HG03045 (cell line): ENCODE measurements around the gene AP1S1.
A peak's percentile ranks its signal among the peaks of the same experiment; 100 is the strongest.
"Not testable (repeated sequence)": the region's sequence is repeated elsewhere in the genome, so short reads cannot be mapped to it uniquely, and the experiment has no call there.

ENCODE experiments used
- ATAC-seq: cut with Tn5 transposase; IDR thresholded peaks from one replicate; pipeline ENCODE4 v1.9.1; 2021; ENCODE audit warnings: mild to moderate bottlenecking, moderate library complexity; ENCODE audit not compliant: unreplicated experiment

AP1S1 gene

DNA sequence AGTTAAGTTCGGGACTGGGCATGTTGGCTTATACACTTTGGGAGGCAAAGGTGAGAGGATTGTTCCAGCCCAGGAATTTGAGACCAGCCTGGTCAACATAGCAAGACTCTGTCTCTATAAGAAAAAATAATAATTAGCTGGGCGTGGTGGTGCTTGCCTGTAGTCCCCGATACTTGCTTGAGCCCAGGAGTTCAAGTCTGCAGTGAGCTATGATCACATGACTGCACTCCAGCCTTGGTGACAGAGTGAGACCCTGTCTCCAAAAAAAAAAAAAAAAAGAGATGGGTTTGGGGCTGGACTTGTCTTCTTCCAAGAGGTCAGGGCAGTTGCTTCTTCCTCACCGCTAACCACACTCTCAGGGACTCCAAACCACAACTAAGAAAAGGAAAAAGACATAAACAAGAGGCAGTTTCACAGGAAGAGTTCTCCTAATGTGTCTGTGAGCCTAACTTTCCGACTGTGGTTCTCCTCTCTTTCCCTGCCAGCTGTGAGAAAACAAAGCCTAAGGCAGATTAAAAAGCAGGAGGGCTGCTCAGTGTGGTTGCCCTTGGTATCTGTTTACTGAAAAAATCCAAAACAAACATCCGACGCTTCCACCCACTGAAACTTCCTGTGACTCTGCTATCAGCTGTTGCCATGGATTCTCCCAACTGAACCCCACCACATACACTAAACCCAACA is 29.8 kb upstream of the AP1S1 start:
- ATAC-seq: no peak

DNA sequence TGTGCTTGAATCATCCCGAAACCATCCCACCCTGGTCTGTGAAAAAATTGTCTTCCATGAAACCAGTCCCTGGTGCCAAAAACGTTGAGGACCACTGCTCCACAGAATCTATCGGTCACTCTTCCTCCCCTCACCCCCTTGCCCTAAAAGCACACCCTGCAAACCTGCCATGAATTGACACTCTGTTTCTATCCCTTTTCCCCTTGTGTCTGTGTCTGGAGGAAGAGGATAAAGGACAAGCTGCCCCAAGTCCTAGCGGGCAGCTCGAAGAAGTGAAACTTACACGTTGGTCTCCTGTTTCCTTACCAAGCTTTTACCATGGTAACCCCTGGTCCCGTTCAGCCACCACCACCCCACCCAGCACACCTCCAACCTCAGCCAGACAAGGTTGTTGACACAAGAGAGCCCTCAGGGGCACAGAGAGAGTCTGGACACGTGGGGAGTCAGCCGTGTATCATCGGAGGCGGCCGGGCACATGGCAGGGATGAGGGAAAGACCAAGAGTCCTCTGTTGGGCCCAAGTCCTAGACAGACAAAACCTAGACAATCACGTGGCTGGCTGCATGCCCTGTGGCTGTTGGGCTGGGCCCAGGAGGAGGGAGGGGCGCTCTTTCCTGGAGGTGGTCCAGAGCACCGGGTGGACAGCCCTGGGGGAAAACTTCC is 28.2 kb upstream of the AP1S1 start:
- ATAC-seq: no peak

- no peak for ATAC-seq
Observed at GRCh38 chr7:101126651-101127459, 27.4 kb upstream of the AP1S1 start, which contains the start of gene SERPINE1. TSS of gene SERPINE1 (plus strand) at chr7:101127104. CDS start at chr7:101128394, 1,290 bp downstream.

DNA sequence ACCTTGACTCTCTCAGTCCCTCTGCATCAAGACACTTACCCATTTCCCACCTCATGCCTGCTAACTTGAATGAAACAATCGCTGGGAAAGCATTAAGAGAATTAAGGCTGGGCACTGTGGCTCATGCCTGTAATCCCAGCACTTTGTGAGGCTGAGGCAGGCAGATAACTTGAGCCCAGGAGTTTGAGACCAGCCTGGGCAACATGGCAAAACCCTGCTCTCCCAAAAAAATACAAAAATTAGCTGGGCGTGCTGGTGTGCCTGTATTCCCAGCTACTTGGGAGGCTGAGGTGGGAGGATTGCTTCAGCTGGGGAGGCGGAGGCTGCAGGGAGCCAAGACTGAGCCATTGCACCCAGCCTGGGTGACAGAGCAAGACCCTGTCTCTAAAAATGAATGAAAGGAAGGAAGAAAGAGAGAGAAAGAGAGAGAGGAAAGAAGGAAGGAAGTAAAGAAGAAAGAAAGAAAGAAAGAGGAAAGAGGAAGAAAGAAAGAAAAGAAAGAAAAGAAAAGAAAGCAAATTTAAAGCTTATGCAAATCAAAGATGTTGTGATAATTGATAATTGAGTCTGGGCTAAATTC is 26.7 kb upstream of the AP1S1 start:
- ATAC-seq: no peak

DNA sequence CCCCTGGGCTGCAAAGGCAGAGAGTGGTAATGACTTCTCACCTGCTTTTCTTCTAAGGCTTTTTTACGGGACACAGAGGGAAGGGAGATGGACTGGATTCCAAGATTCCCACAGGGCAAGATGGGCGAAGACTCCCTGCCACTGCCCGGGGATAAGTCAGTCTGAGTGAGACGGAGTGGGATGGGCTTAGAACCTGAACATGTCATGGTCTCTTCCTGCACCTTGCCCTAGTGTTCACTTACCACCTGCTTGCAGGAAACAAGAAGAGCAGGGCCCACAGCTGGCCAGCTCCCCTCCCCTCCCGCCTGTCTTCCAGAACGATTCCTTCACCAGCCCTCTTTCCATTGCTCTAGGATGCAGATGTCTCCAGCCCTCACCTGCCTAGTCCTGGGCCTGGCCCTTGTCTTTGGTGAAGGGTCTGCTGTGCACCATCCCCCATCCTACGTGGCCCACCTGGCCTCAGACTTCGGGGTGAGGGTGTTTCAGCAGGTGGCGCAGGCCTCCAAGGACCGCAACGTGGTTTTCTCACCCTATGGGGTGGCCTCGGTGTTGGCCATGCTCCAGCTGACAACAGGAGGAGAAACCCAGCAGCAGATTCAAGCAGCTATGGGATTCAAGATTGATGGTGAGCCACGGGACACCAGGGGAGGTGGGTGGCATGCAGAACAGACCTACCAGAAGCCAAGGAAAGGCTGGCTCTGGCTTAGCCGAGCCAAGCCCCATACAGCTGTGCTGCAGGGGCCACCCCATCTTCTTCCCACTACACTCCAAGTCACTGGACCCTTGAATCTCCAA is 26.0 kb upstream of the AP1S1 start:
- ATAC-seq: no peak

DNA sequence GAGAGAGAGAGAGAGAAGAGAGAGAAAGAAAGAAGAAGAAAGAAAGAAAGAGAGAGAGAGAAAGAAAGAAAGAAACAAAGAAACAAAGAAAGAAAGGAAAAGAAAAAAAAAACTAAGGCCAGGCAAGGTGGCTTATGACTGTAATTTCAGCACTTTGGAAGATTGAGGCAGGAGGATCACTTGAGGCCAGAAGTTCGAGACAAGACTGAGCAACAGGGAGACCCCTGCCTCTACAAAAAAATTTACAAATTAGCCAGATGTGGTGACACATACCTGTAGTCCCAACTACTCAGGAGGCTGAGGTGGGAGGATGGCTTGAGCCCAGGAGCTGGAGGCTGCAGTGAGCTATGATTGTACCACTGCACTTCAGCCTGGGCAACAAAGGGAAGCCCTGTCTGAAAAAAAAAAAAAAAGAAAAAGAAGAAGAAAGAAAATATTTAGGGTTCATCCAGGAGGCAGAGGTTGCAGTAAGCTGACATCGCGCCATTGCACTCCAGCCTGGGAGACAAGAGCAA is 24.6 kb upstream of the AP1S1 start:
- no peak for ATAC-seq

- ATAC-seq: not testable (repeated sequence)
Observed at GRCh38 chr7:101132626-101133600, 21.4 kb upstream of the AP1S1 start.

- no peak for ATAC-seq
Observed at GRCh38 chr7:101133621-101134398, 20.5 kb upstream of the AP1S1 start.

- no peak for ATAC-seq
Observed at GRCh38 chr7:101134399-101134980, 19.8 kb upstream of the AP1S1 start.

GRCh38 chr7:101137651-101138212 is 16.5 kb upstream of the AP1S1 start:
- ATAC-seq: no peak

- ATAC-seq: no peak
Observed at GRCh38 chr7:101138213-101138870, 15.9 kb upstream of the AP1S1 start.

GRCh38 chr7:101140339-101140699 is 14.0 kb upstream of the AP1S1 start:
- ATAC-seq: no peak

DNA sequence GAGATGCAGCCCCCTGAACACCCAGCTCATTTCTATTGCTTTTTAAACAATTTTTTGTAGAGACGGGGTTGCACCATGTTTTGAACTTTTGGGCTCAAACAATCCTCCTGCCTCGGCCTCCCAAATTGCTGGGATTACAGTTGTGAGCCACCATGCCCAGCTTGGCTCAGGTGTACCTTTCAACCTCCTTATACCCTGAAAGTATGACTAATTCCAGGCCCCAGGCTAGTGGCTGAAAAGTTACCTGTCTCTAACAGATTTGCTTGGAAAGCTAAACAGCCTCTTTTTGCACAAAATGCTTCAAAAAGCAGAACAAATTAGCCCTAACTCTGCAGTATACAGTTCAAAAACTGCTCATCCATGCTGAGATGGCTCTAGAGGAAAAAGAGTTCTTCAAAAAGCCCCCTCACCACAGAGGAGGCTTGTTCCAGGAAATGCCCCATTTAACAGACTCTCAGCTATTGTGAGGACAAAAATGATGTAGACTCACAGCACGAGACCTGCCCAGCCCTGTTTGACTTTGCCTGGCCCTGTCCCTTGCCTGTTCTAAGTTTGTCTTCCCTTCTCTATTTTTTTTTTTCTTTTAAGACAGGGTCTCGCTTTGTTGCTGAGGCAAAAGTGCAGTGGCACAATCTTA is 13.4 kb upstream of the AP1S1 start:
- no peak for ATAC-seq

DNA sequence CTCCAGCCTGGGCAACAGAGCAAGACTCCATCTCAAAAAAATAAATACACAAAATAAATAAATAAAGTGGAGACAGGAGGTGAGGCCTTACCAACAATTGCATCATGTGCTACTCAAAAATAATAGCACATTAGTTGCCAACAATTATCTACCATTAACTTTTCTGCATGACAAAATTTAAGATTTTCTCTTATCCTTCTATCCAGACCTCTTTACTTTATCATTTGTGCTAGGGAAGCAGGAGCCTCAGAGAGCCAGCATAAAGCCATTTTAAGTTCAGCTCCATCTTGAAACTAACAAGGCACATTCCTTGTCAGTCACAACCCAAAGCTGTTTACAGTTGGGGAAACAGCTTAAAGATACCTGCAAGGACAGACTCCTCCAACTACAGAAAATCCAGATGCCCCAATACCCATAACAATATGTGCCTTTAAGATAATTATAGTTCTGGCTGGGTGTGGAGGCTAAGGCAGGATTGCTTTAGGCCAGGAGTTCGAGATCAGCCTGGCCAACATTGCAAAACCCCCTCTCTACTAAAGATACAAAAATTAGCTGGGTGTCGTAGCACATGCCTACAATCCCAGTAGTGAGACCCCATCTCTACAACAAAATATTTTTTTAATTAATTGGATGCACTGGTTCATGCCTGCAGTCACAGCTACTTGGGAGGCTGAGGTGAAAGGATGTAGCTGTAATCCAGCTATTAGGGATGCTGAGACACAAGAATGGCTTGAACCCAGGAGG is 2.2 kb upstream of the AP1S1 start:
- no peak for ATAC-seq

DNA sequence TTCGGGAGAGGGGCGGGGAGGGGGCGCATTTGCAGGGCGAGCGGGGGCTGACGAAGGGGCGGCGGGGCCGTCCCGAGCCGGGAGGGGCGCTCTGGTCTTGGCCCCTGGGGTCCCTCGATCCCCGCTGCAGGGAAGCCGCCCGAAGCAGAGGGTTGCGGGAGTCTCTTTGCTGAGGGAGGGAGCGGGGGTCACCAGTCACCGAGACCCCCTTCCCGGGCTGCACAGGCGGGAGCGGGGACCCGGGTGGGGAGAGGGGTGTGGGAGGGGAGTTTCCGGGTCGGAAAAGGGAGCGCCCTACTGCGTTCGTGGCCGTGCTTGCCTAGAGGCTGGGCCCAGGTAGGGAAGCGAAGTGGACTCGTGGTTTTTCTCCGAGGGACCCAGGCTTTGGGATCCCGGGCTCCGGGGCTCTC is 422 bp downstream of the AP1S1 start:
- ATAC-seq: peak; percentile 28

GRCh38 chr7:101155303-101155702 is 1.0 kb downstream of the AP1S1 start:
- ATAC-seq: no peak
